Smooth muscle cell of the brain vasculature (primary cell): ENCODE results near the gene GP2.

Experiments used
- DNase-seq: peaks from one replicate; pipeline ENCODE4 v3.0.0-alpha.2; 2012; ENCODE audit warnings: low read depth, low spot score

GP2 gene

DNA sequence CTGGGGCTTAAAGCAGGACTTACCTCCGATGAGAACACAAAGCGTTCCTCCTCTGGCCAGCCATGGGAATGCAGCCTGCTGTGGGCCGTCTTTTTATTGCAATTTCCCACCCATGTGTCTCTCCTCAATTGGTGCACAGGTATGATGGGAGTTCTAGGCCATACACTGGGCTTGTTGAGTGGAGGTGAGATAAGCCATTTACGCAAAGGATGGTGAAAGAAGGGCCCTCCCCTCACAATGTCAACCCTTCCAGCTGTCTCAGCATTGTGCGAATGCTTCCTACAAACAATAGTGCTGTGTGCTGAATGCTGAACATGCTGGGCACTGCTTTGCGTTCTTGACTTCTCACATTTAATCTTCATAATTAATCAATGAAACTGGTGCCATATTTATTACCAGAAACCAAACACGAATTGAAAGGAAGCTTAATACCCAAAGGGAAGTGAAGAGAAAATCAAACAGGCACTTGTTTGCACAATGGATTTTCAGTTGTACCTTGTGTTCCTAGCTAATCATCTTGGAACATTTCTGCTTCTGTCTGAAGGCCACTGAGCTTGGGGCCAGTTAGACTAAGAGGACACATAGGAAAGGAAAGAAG lies at the start of gene GP2:
GP2 (minus strand) TSS at position 70 of the 598 bp plus-strand sequence. CDS start 1,082 bp downstream, outside the sequence.
- no peak for DNase-seq

DNA sequence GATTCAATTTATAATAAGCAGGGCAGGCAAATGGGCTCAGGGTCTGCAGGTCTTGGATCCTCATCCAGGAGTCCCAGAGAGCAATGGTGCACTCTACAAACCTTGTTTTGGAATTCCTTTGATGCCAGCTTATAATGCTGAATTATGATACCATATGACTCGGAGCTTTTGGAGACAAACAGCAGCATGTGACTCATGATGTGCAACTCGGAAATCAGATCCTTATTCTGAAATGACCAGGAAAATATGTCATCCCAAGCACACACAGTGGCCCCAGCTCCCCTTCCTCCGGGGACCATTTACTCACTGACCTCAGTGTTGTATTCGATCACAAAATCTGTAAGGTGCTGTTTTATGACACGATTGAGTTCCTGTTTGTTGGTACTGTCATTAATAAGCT lies 45.4 kb upstream of the GP2 start:
- DNase-seq = no peak

DNA sequence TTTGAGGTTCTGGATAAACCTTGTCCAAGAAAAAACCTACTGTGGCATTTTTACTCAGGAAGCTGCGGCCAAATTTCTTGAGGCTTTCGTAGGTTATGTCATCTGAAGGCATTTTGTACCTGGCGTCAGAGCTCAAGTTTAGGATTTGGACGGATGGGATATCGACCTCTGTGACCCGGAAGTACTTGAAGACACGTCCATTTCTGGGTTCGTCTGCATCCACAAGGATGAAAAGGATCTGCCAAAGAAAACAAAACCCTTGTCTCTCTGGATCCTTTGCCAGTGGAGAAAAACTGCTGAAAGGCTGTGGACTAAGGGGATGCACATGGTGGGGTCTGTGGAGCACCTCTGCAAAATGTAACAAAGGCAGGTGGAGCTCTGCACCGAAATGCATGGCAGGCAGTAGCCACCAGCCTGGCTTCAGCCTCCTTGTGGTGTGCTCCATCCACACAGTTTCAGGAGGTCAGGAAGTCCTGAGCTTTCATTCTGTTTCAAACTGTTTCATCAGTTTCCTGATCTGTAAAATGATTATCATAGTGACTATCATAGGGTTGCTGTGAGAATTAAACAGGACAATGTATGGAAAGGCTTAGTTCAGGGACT lies 42.2 kb upstream of the GP2 start:
- DNase-seq = no peak

DNA sequence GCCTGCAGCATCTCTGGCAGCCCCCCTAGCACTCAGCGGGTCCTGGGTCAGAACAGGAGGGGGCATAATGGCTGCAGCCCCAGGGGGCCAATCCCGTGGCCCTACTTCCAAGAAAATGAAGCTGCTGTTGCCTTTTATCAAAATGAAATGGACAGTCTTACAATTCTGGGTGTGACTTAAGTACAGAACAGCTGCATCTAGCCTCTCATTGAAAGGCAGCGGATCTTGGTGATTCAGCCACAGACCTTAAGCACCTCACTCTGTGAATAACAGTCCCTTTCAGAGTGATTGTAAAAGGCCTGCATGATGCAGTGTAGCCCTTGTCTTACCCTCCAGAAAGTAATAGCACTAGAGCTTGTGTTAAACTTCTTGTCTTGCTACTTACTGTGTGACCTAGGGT lies 36.7 kb upstream of the GP2 start:
- DNase-seq = no peak

DNA sequence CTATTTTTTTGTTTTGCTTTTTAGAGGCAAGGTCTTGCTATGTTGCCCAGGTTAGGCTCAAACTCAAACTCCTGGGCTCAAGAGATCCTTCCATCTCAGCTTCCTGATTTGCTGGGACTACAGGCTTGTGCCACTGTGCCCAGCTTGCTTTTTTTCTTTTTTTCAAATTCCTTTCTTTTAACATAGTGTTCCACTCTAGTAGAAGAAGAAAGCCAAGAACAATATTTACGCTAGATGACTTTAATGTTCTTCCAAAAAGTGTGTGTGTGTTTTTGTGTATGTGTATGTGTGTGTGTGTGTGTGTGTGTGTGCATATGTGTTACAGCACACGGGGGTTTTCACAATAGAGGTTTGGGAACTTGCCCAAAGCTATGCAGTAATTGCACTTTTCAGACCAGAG lies 35.9 kb upstream of the GP2 start:
- DNase-seq = no peak

DNA sequence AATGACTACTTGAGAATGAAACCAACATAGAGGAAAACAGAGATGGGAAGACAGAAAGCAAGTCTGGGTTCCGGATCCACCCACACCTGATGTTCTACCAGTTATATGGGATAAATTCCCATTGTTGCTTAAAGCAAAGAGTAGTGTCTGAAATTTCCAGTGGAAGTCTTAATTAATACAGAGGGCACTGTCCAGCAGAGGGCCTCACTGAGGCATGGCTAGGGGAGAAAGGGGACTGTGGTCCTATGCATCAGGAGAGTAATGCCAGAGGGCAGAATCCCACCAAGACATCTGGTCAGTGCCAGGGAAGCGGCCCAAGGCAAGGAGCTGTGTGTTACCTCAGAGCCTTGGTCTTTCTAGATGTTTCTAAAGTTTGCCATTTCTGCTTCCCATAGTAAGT lies 32.7 kb upstream of the GP2 start:
- no peak for DNase-seq

DNA sequence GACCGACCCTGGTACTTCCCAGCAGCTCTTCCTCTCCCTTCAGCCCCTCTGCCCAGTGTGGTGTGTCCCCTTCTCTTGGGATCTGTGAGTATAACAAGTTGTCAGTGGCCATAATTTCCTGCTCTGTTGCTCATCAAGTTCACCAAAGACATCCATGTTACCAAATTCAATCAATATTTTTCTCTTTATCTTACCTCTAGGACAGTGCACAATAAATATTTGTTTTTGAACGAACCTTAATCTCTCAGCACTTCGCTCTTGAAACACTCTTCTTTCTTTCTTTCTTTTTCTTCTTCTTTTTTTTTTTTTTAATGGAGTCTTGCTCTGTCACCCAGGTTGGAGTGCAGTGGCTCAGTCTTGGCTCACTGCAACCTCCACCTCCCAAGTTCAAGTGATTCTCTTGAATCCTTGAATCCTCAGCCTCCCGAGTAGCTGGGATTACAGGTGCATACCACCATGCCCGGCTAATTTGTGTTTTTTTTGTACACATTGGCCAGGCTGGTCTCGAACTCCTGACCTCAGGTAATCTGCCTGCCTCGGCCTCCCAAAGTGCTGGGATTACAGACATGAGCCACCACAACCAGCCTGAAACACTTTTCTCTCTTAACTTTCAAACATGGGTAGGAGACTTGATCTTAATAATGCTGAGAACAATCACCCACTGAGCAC lies 27.9 kb upstream of the GP2 start:
- no peak for DNase-seq

DNA sequence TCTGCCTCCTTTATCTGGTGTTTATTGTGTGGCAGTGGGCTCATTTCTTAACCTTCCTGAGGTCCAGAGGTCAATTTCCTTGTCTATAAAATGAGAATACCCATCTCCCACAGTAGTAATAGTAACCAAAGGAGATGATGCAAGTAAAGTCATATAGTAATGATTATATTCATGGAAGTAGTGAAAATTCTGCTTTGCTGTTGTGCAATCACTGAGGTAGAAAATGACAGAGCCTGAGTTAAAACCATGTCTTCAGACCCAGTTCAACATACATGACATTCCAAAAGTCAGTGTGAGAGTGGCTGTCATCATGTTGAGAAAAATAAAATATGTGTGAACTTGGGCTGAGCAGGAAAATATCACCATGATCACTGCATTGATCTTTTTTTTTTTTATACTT lies 26.1 kb upstream of the GP2 start:
- no peak for DNase-seq

DNA sequence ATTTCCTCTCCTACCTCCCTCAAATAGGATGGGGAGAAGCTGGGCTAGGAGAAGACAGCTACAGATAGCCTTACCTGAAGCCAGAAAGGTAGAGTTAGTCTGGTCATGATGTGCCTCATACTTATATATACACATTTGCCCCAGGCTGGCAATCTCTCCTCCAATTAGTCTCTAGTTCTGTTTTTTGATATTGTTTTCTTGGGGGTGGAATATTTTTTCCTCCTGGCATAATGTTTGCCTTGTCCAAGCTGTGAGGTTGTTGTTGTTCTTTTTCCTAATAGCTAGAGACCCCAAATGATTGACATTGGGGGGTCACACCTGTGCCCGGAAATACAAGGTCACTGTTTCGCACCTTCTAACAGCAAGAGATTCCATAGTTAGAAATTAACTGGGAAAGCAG lies 25.3 kb upstream of the GP2 start, which contains the start of gene UMOD:
UMOD (minus strand) TSS at position 101 of the 400 bp plus-strand sequence. CDS start 1,978 bp downstream, outside the sequence.
- no peak for DNase-seq

DNA sequence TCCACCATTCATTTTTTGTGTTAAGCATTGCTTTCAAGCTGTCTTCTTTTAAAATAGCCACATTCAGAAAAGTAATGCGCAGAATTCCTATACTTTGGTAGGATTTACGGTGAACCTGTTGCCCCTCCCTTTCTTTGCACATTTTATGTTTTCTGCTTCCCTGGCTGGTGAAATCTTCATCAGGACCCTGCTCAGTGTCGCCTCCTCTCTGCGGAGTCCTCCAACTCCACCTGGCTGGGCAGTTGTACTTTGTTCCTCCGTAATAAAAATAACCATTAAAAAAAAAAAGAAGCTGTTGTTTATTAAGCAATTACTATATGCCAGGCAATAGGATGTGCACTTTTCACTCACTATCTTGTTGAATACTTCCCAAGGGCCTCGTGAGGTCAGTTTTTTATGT lies 22.3 kb upstream of the GP2 start:
- DNase-seq = no peak

DNA sequence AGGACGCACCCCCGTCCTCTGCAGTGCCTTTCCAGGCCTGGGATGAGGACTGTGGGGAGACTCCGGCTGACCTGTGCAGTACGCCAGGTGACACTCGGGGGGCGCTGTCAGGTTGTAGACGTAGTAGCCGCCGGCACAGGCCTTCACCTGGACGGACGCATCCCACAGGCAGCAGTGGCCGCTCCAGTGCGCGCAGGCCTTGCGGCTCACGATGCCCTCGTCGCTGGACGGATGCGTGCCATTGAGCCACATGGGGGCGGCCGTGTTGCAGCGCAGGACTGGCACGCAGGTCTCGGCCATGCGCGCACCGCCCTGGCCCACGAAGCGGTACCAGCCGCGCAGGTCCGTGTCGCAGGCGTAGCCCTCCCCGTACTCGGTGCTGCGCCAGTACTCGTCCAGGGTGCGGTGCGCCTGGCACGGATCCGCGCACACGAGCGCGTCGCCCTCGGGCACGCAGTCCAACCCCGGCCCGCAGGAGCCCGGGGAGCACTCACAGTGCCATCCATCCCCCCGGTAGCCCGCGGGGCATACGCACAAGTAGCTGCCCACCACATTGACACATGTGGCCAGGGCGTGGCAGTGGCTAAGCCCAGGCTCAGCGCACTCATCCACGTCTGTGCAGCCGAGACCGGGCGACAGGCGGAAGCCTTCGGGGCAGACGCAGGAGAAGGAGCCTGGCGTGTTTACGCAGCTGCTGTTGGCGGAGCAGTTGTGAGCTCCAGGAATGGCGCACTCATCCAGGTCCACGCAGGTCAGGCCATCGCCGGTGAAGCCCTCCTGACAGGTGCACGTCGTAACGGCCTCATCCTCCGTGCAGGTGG lies 21.3 kb upstream of the GP2 start:
- DNase-seq = no peak

DNA sequence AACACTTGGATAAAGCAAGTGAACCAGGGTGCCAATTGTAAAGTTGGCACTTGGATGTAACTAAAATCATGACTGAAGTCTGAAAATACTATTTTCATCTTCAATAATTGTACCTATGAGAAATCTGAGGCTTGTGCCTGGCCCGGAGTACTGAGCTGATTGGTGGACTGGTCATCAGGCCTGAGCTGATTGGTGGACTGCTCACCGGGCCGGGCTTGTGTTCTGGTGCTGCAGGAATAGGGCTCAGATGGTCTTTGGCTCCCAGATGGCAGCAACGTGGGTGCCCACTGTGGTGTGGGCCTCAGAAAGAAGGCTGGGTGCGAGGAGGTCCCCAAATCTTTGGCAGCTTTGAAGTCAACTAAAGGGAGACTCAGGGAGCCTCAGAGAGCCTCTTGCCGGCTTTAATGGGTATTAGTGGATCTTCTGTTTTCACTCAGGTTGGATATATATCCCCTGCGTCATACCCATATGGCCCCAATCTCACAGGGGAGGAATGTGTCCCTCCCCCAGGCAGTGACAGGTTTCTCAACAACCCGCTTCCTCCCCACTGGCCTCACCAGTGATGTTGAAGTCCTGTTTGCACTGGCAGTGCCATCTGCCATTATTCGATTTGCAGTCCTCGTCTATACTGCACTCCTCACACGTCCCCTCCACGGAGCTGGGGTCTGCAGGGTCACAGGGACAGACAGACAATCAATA lies 20.5 kb upstream of the GP2 start:
- DNase-seq = no peak

DNA sequence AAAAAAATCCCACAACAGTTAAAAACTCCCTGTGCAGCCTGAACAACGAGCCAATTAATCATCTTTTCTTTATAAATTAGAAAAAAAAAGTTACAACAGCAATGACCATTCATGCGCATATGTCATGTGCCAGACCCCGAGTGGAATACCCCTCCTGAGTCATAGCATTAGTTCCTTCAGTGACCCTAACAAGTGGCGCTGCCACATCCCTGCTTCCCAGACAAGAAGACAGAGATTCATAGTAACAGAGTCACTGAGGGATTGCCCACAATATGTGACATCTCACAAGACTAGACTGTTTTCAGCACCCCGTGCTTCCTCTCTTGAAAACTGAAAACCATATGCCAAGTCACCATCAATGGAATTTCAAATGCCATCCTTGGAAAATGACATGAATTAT lies 17.3 kb upstream of the GP2 start:
- DNase-seq = no peak

DNA sequence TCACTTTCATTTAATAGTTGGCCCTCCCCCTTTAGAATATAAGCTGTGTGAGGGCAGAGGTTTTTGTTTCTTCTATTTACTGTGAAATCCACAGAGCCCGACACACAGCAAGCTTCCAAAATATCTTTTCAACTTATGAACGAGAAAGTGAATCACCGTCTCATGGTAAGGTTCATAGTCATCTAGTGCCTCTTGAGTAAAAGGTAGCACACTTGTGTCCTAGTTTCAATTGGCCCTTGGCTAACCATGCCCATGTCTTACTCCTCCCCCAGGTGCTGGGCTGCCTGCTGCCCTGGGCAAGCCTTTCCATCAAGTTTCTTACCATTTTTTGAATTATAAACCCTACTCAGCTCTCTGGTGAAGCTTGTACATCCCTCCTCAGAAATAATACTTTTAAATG lies 12.4 kb upstream of the GP2 start:
- DNase-seq = no peak

DNA sequence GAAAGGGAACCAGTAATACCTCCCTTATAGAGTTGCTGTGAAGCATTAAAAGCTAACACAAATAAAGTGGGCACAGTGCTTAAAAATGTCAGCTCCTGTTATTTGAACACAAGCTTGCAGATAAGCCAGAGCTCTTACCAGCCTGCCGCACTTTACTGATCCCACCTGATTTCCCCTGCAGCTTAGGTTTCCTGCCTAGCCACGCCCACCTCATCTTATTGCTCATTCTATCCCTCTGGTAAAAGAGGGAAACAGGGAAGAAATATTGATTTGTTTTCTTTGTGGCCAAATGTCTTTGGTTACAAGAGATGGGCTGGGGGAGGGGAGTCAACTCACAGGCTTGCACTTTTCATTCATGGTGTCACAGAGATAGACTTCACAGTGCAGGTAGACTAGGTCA lies 9.6 kb upstream of the GP2 start:
- DNase-seq = no peak

DNA sequence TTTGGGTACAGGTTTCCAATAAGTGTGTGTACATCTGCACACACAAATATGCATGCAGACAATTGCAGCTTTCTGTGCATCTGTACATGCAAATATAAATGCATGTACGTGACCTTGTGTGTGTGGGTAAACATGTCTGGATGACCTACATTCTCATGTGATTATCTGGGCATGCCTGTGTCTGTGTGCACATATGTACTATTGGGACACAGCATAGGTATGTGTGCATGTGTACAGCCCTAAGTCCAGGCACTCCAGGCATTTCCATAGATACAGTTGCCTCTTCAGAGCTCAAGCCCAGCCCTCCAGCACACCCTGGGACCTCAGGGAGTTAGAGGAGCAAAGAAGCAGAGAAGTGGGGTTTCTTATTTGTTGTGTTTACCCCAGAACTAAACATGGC lies 7.1 kb upstream of the GP2 start:
- no peak for DNase-seq

DNA sequence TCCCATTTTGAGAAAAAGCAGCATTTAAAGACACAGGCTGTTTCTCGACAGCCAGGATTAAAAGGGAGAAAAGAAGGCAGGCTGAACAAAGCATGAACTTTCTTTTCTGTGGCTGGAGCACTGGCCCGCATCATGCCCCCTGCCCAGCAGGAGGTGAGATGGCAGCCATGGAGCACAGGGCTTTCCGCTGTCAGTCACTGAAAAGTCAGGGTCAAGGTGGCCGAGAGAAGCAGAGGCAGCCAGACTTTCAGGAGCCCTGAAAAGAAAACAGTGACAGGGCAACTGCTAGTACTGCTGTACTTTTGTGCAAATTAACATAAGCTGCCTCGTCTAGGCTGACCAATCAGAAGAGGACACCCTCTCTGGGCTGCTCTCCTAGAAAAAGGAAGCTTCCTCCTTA lies 5.8 kb upstream of the GP2 start:
- no peak for DNase-seq

DNA sequence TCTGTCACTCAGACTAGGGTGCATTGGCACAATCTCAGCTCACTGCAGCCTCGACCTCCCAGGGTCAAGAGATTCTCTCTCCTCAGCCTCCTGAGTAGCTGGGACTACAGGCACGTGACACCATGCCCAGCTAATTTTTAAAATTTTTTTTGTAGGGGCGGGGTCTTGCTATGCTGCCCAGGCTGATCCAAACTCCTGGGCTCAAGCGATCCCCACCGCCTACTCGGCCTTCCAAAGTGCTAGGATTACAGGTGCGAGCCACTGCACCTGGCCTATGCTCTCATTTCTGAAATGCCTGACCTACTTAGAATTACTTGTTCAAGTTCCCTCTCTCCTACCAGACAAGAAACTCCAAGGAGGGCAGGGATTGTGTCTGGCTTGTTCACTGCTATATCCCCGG lies 5.1 kb upstream of the GP2 start:
- no peak for DNase-seq

DNA sequence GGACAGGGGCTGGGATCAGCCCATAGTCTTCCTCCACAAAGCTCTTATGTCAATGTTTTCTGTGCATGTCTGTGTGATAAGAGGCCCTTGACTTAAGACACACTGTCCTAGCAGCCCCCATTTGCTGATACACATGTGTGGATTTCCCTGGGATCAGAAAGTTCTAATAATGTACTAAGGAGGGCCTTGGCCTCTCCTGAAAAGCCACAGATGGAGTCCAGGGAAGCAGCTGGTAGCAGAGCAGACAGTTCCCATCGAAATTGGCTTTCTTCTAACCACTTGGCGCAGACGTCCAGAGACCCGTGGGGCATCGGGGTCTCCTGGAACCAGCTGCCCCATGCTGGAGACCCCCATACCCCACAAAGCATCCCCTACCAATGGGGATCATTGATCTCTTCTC lies 4.3 kb upstream of the GP2 start:
- no peak for DNase-seq

DNA sequence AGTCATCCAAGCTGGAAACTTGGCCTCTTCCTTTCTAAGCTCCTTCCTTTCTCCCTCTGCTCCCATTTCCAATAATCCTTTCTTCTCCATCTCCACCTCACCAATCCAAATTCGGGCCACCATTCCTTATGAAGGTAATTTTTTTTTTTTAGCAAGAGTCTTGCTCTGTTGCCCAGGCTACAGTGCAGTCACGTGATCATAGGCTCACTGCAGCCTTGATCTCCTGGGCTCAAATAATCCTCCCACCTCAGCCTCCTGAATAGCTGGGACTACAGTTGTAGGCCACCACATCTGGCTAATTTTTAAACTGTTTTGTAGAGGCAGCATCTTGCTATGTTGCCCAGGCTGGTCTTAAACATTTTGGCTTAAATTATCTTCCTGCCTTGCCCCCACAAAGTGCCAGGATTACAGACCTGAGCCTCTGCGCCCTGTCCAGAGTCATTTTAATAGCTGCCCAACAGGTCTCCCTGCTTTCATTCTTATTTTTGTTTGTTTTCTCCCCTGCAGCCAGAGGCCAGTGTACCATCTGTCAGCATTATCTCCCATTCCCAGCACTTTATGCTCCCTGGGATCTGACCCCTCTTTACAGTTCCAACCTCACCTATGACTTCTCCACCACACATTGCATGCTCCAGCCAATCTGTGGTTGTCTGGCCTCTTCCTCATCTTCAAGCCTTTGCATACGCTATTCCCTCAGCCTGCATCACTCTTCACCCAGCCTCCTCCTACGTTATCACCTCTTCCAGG lies 2.3 kb upstream of the GP2 start:
- no peak for DNase-seq

DNA sequence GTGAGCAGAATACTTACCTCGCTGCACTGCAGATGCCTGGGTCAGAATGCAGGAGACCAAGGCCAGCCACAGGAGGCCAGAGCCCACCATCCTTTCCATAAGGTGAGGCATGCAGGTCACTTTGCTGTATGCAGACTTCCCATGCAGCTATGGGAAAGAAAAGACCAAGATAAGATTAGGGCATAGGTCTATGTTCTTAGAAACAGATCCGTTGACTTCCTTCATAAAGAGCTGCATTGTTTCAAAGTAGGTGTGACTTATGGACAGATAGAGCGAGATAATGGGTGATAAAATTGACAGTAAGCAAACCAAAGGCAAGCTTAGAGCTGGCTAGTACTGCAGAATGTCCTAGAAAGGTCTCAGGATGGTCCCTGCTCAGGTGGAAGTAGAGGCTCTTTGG lies 992 bp downstream of the GP2 start:
- DNase-seq = no peak
